Measurements from ENCODE around the gene UTY.

Gene UTY

GRCh38 chrY:13398876-13399275, 81.0 kb downstream of the UTY start:
- DNase-seq = no peak

- no peak for DNase-seq
These were observed 98.6 kb downstream of the UTY start for GRCh38 chrY:13381110-13381683.

DNA sequence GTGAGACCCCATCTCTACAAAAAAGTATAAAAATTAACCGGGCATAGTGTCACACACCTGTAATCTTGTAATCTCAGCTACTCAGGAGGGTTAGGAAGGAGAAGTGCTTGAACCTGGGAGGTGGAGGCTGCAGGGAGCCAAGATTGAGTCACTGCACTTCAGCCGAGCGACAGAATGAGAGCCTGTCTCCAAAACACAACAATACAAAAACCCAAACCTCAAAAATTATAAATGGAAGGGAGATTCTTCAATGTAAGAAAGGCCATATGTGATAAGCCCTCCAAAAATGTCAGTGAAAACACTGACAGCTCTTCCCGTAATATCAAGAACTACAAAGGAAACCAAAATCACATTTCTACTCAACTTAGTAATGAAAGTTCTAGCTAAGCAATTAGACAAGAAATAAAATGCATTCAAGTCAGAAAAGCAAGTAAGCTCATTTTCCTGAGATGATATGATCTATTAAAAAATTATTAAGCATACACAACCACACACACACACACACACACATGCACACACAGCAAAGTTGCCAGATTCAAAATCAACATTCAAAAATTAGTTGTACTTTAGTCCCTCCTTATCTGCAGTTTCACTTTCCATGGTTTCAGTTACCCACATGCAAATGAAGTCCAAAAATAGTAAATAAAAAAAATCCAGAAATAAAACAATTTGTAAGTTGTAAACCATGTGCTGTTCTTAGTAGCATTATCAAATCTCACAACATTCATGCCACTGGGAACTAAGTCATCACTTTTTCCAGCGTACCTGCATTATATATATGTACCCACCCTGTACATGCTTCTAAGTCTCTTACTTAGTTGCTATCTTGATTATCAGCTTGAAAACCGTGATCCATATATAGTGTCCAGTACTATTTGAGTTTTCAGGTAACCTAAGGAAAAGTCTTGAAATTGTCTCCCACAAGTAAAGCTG, 108.7 kb downstream of the UTY start:
- no peak for DNase-seq

GRCh38 chrY:13370245-13370644, 109.6 kb downstream of the UTY start:
- no peak for DNase-seq

DNA sequence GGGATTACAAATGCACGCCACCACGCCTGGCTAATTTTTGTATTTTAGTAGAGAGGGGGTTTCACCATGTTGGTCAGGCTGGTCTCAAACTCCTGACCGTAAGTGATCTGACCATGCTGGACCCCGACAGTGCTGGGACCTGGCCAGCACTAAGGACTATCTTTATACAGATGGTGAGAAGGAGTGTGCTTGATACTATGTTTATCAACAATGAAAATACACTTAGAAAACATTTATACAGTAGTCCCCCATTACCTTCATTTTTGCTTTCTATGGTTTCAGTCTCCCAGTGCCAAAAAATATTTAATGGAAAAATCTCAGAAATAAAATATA, 111.4 kb downstream of the UTY start:
- DNase-seq = no peak

DNA sequence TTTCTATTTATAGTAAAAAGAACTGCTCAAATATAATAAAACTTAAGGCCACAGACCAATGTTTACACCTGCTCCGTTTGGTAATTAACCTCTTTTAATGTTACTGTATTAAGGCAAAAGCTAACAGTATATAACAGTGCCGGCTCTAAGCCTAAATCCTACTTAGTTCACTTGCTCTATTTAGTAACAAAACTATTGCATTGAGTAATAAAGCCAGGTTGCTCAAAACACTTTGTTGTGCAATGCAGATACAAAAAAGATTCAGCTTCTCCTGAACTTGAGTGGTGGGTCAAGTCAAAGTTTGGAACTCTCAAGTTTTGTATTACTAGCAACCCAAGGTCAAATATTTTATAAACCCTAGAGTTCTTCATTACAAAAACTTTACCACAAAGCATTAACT, 116.2 kb downstream of the UTY start:
- DNase-seq = no peak

DNA sequence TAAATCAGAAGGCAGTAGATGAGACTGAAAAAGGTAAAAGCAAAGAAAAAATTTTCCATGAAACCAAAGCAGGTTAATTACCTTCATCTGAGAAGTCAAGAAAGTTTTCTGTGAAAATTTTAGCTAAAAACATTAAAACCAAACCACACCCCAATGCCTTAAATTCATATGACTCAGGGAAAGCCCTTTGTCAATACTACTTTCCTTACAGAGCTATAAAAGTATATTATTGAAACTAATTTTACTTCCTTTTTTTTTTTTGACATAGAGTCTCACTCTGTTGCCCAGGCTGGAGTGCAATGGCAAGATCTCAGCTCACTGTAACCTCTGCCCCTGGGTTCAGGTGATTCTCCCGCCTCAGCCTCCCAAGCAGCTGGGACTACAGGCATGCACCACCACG, 117.2 kb downstream of the UTY start:
- DNase-seq = no peak

- DNase-seq = no peak
These were observed 117.9 kb downstream of the UTY start for GRCh38 chrY:13361656-13362636.

DNA sequence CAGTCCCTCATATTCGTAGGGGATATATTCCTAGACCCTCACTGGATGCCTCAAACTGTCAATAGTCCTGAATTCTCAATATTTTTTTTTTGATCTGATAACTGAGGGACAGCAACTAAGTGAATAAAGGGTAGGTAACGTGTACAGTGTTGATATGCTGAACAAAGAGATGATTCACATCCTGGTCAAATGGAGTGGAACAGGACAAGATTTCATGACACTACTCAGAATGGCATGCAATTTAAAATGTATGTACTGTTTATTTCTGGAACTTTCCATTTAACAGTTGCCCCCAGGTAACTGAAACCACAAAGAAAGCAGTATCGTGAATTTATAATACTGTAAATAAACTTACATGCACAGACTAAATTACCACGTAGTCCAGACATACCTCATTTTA, 128.4 kb downstream of the UTY start:
- no peak for DNase-seq

DNA sequence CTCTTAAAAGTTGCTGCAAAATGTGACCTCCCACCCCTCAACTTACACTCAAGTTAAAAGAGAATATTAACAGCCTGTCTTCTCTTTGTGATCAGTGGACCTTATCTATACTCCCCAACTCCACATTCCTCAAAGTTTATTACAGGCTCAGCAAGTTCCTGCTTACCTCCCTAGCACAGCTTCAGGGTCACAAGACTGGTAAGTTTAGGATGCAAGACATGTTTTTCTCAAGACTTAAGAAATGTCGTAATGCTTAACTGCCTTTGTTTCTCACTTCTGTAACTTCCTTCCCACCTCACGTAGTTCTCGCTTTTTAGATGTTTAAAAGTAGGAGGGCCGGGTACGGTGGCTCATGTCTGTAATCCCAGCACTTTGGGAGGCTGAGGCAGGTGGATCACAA, 132.7 kb downstream of the UTY start:
- no peak for DNase-seq

DNA sequence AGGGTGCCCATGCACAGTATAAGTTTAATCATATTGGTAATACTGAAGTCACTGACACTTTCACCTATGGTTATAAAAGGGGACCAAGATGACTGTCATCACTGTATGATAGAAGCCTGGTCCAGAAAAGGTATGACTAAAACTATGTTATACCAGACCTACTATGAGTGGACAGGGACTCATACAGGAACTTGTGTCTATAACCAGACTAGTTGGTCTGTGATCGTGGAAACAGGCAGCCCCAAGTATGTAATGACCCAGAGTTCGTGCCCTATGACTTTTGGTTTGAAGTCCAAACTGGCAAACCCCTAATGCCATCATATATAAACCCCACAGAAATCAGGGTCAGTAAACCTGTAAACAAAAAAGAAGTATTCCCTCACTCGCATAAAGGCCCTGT, 134.3 kb downstream of the UTY start:
- no peak for DNase-seq

DNA sequence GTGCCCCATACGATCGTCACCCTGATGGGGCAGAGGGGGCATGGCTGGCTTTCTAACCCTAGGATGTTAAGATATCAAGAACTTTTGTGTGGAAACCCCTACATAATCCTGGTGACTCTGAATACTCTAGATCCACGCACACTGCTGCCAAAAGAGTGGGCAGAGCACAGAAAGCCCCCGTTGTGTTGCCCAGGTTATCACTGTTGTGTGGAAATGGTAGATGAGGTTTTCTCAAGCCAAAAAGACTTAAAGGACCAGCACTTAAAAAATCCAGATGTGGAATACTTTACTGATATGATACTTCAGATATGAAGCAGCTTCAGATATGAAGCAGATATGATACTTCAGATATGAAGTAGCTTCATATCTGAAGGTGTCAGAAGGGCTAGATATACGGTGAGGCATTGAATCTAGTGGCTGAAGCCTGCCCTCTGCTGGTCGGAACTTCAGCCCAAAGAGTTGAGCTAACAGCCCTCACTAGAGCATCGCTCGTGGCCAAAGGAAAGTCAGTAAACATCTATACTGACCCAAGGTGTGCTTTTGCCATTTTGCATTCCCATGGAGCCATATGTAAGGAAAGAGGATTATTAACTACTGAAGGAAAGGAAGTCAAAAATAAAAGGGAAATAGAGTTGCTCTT, 136.4 kb downstream of the UTY start:
- no peak for DNase-seq

- no peak for DNase-seq
These were observed 139.9 kb downstream of the UTY start for GRCh38 chrY:13339939-13340338.

DNA sequence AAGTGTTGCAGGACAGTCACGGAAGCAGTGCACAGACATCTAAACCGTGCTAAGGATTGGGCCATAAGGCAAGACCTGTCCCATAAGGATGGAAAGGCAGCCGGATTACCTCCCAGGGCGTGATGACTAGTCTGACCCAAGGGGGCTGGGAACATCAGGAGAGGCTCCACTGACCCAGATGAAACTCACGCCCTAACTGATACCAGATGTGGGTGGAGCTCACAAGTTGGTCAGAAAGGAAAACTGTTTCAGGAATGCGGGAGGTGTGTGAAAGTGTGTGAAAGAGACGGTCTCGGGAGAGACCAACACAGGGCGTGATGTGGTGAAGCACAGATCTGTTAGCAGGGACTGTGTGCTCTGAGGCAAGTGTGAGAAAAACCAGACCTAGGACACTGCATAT, 140.5 kb downstream of the UTY start:
- DNase-seq = no peak

DNA sequence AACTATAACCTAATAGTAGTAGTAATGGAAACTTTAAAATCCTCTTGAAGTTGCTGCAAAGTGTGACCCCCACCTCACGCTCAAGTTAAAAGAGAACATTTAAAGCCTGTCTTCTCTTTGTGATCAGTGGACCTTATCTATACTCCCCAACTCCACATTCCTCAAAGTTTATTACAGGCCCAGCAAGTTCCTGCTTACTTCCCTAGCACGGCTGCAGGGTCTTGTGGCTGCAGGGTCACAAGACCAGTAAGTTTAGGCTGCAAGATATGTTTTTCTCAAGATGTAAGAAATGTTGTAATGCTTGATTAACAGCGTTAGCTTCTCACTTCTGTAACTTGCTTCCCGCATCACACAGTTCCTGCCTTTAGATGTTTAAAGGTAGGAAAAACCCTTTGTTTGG, 141.1 kb downstream of the UTY start:
- DNase-seq = no peak

DNA sequence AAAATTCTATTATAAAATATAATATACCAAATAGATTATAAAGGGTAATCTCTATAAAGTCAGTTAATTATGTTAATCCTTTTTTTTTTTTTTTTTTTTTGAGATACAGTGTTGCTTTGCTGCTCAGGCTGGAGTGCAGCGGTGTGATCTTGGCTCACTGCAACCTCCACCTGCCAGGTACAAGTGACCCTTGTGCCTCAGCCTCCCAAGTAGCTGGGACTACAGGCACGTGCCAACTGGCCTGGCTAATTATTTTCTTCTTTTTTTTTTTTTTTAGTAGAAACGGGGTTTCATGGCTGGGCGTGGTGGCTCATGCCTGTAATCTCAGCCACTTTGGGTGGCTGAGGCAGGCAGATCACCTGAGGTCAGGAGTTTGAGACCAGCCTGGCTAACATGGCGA, 141.9 kb downstream of the UTY start:
- DNase-seq = no peak

GRCh38 chrY:13333791-13334190, 146.0 kb downstream of the UTY start:
- no peak for DNase-seq

- DNase-seq = no peak
These were observed 149.2 kb downstream of the UTY start for GRCh38 chrY:13330651-13331050.

- DNase-seq = no peak
These were observed 166.9 kb downstream of the UTY start for GRCh38 chrY:13312966-13313365.

DNA sequence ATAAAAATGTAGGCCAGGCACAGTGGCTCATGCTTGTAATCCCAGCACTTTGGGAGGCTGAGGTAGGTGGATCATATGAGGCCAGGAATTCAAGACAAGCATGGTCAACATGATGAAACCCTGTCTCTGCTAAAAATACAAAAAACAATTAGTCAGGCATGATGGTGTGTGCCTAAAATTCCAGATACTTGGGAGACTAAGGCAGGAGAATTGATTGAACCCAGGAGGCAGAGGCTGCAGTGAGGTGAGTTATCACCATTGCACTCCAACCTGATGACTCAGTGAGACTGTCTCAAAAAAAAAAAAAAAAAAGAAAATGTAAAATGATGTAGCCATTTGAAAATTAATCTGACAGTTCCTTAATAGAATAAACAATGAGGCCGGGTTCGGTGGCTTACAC, 171.9 kb downstream of the UTY start:
- DNase-seq = no peak

- no peak for DNase-seq
These were observed 179.0 kb downstream of the UTY start for GRCh38 chrY:13300795-13301194.

DNA sequence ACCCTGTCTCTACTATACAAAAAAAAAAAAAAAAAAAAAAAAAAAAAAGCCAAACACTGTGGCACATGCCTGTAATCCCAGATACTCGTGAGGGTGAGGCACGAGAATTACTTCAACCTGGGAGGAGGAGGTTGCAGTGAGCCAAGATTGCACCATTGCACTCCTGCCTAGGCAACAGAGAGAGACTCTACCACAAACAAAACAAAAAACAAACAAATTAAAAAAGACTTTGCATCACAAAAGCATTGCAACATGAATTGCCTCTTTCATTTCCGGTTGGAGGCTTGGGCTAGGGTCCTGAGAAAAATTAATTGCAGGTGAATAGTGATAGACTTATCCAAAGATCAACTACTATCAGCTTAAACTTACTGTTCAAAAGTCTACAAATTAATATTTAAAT, 180.4 kb downstream of the UTY start:
- no peak for DNase-seq

Measured in NCI-H345 (cell line).